Stimulated activated CD8-positive, alpha-beta memory T cell treated with anti-CD3 and anti-CD28 coated beads, Interleukin-12 subunit alpha, Interleukin-12 subunit beta, amount 100 ng/mL, for 24 hours (primary cell): Measurements from ENCODE around the gene MEIS2.

Experiments
- DNase-seq: peaks from one replicate; pipeline ENCODE4 v3.0.0-alpha.2; 2020; ENCODE audit errors: extremely low read depth

MEIS2 gene

DNA sequence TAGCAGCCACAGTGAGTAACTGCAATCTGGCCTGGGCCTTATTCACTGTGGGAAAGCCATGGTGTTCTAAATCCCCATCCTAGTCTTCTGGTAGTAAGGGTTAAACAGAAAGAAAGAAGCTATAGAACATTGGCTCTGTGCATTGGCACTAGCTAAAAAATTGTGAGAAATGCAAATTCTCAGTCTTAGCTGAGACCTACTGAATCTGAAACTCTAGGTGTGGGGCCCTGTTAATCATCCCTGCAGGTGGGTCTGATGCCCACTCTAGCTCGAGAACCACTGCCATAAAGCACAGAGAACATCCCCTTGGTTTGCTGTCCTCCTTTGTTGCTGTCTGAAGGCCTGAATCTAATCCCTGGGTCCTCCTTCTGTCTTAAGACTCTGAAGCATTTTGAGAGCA is 59.3 kb downstream of the MEIS2 start:
- no peak for DNase-seq

DNA sequence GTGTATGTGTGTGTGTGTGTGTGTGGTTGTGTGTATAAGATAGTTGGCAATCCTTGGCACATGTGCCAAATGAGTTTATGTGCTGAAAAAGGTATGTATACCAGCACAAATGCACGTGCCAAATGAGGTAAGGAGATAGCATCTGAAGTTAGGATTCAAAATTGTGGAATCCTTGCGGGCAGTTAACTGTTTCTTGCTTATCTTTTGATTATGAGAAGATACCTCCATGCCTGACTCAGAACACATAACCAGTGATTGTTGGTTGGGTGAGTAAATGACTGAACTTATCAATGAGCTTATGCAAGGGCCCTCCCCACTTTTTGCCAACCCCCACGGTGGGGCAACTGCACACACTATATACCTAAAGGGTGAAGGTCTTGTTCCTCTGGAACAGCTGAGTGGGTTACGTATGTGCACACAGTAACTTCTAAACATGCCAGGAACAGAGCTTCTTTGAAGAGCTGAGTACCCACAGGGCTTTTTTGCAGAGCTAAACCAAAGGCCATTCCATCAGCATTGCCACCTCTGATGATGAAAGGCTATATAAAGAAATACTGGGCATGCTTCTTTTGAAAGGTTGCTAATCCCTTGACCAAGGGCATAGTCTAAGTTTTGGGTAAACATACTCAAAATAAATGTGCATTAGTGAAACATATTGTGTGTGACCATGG is 60.1 kb downstream of the MEIS2 start:
- DNase-seq, result no peak

DNA sequence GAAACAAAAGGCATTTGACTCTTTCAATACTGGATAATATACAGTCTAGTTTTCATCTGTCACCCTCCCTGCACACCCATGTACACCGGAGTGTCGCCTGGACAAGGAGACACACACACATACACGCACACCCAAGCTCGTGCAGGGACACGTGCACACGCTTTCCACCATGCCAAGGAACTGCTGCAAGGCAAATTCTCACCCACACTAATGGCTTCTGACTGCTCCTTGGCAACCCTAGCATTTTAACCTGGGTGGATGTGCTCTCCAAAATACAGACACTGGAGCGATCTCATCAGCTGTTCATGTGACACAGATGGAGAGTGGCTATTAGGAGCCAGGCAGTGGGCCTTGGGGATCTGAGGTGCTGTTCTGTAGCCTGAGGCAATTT is 61.6 kb downstream of the MEIS2 start:
- DNase-seq, result no peak

DNA sequence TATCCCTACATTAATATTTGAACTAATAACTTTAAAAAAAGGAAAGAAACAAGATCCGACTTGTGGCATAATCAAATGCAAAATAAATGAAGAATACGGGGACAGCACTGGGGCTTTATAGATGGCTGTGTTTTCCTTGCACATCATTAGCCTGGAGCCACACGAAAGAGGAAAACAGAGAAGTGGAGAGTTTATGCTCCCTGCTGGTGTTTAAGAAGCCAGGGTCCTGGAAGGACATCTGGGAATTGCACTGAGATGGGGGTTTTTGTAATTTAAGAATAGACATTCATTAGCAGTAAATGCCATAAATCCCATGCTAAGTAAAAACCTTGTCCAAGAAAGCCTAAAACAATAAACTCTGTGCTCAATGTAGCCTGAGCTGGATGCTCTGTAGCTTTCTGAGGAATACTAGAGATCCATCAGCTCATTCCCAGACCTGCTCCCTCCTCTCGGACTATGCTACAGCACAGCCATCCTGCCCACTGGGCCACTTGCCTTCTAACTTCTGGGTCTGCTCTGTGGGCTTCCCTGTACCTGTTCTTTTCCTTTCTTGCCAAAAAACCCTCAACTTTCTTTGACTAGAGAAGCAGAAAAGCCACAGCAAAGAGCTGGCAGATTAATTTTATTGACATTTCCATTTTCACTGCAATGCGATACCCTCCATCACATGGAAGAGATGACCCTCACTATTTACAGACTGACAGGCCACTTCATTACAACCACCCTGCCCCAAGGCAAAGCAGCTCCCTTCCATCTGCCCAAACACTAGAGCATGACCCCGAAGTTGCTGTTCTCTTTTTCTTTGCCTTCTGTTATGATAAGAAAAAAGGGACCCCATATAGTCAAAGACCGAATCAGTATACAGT is 62.3 kb downstream of the MEIS2 start:
- DNase-seq, result no peak

DNA sequence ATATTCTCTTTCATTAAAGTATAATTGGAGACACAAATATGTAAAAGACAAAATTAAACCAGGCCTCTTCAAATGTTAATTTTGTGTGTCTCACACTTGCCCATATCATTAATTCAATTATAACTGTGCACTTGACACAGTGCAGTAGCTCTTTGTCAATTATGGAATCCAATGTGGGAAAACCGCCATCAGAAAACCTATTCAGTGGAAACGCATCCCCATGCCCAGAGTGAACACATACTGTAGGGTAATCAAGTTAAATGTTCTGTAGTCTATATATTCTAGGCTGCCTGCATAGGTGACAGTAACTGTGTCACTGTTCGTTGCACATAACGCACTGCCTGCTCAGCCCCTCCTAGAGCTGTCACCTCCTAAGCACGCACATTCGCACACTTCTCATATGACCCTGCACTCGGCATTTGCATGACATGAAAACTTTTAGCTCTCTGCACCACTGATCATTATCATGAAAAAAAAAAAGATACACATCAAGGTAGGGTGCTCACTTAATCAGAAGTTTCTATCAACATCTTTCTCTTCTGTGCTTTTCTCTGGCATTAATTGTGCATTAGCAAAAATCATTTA is 63.2 kb downstream of the MEIS2 start:
- no peak for DNase-seq

DNA sequence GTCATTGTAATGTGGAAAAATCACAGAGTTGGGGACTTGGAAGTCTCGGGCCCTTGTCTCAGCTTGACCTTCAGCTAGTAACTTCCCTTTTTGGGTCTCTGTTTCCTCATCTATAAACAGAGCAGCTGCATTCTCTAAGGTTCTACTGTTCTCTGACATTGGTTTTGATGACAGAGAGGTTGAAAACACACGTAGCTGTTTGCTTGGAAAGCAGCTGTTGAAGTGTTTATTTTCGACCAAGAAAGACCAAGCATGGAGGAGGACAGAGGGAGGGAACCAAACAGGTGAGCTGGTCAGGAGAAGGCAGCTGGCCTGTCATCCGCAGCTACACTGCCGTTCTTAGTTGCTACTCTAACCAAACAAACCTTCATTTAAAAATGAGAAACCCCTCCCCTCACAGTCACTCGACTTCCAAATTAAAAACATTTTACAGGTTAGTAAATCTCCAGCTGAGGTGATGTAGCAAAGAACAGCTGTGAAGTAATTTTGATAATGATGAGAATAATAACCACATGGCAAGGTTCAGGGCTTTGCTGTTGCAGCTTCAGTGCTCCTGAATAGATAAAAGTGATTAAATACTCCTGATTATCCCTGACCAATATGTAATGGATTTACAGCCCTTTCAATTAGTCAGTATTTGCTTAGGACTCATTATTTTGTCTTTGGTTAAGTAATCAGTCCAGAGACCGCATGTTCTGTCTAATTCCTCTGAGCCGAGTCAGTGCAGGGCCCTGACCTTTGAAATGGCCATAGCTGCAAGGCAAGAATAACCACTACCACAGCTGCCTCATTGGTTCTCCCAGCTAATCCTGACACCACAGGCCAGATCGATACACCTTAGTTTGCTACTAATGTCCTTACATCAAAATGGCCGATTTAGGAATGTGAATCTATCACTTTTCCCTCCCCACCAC is 65.3 kb downstream of the MEIS2 start:
- DNase-seq, result no peak

DNA sequence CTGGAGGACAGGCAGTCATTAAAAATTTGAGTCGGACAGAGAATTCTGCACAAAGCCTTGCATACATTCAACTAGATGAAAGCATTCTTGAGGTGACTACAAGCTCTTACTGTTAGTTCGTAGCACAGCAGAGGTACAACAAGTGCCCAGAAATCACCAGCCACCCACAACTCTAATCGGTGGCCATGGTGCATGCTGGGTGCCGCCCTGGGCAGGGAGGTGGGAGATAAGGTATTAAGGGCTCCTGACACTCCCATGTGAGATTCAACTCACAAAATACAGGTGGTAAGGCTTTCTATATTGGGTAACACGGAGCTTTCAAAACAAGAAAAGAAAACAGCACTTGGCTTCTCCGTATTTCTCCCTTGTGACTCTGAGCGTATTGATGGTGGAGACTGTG is 66.0 kb downstream of the MEIS2 start:
- no peak for DNase-seq

DNA sequence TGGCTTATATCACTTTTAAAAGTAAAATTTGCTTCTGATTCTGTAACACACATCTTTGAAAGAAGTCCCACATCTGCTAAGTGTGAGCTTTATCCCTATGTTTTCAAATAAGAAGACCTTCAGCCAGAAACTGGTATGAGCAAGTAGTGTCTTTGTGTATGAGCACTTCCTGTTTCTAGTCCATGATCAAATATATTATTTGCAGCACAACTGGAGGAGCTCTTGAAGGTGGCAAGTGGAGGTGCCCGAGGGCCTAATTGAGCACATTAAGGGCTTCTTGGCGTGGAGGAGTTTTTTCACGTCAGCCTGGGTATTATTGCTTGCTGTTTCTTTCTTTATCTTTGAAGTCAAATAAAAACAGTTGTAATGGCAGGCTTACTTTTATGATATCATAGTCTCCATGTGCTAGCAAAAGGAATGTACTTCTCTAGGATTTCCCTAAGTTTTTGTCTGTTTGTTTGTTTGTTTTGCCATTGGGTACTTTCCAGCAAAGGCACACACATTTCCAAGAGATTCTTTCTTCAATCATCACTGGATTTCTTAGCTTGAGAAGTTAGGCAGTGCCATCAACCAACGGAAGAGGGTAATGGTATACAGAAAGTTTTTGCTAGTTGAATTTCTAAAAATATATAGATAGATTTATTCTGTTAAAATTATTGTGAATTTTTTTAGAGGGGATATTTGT is 68.1 kb downstream of the MEIS2 start:
- DNase-seq, result no peak

DNA sequence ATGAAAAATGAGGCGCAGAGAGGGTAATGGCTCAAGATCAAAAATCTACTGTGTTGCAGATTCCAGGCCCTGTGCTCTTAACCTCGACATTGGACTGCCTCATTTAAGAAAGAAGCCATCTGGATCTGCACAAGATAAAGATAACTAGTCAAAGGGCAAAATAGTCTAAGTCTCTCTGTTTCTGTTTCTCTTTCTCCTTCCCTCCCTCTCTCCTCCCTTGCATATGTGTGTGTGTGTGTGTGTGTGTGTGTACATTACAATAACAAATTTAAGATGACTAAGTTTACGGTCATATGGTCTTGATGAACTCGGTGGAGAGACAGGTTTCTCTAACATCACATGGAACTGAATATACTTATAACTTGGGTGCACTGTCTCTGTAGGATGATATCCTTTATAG is 69.2 kb downstream of the MEIS2 start:
- no peak for DNase-seq

DNA sequence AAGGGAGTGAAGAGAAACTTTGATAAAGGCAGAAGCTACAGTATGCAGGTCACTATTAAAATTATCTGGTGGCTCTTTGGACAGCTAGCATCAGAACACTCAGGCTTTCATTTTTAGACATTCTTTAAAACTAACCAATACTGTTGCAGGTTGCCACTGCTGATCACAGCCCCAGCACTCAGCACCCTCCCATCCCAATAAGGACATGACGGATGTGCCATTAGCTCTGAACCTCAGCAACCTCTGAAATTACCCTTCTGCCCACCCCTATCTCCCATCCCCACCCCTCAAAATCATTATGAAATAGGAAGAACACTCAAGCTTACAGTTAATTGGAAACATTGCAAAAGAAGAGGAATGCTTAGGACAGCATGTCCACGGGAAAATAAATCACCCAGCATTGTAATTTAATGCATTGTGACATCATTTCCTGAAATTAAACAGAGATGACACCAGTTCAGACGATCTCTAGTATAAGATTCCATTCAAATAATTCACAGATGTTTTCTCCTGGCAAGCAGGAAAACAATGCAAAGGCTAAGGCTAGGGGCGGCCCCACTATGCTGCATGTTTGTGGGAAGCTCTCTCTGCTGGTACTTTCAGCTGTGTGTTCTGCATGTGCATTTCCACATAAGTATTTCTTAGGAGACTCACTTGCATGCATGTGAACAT is 71.6 kb downstream of the MEIS2 start:
- DNase-seq, result no peak

DNA sequence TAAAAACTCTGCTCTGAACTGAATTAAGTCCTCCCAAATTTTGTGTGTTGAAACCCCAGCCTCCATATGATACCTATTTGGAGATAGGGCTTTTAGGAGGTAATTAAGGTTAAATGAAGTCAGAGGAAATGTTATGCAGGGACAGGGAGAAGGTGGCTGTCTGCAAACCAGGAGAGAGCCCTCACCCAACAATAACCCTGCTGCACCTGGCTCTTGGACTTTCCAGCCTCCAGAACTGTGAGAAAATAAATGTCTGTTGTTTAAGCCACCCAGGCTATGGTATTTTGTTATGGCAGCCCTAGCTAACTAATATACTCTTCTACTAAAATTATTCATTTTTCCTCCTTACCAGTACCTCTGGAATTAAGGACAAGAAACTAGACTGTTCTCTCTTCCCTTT is 79.5 kb downstream of the MEIS2 start:
- no peak for DNase-seq

DNA sequence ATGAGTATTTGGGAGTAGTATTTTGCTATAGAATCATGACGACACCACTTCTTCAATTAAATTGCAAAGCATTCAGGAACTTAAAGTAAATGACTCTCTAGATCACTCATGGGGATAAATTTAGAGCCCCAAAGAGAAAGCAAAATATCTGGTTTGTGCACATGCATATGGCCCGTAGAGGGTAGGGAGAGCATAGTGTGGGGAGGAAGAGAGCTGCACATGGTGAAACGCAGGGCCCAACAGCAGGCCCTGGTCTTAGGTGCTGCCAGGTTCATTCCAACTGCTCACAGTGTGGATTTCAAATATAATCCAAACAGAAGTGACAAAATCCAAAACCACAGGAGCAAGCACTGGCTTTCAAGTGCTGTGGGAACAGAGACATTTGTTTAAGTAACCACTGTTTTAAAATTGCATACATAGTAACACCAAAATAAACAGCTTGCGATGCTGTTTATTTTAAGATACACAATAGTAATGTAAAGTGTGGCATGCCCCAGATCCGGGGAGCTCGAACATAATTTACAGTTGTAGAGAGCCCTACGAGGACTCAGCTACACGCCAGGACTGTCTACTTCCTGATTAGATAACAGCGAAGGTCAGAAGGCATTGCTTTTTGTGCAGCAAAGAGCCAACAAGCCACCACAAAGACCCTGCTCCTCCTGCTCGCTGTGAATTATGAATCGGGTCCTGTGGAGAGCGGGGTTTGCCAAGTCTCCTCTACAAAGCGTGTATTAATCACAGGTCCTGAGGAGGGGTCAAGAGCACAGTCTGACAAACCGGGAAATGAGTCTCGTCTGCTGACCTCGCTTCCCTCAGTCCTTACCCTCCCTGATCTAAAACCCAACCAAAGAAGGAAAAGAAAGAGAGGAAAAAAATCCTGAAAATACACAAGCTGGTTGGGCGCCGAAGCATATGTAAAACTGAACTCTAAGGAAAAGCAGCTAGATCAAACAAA is 80.6 kb downstream of the MEIS2 start:
- no peak for DNase-seq

DNA sequence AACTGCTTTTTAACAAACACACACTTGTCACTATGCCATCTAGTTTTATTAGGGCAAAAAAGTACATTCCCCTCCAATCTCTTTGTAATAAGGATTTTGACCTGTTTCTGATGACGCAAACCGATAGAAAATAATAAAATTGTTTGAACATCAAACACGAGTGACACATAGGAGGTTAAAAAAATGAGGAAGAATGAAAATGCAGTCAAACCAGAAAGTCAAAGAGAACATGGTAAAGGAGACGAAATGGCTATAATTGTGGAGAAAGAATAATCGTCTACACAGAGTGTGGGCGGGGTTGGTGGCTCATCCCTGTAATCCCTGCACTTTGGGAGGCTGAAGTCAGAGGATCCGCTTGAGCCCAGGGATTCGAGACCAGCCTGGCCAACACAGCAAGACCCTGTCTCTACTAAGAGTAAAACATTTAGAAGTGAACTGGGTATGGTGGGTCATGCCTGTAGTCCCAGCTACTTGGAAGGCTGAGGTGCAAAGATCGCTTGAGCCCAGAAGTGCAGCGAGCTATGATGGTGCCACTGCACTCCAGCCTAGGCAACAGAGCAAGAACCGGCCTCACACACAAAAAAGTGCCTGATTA is 83.2 kb downstream of the MEIS2 start:
- no peak for DNase-seq

DNA sequence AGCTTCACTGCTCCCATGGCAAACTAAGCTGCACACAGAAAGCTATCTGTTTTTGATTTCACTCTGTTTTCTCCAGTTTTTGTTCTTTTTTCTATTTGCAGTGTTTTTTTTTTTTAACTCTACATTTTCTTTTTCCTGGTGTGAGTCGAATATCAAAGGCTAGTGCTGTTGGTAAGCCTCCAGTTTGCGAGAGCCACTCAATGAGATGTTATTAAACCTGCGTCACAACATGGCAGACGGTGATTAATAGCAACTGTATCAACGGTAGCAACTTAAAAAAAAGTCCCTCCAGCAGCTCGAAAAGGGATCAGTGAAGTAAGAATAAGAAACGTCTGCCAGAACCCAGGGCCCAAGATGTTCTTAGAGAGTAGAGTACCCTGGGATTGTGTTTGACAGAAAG is 84.1 kb downstream of the MEIS2 start:
- DNase-seq, result no peak

DNA sequence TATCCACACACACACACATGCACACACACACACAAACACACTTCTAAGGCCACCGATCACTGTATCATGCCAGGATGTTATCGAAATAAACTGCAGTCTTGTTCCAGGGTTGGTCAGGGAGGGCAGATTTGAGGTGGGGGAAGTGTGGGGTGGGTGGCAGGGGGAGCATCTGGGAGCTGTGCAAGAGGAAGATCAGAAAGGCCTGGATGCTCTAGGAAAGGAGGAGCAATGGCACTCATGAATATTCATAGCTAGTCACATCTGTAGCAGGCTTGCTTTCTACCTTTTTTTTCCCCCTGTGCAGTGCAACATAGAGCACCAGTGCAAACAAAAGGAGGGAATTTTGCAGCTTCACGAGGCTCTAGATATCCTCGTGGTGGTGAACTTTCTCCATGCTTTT is 84.9 kb downstream of the MEIS2 start:
- no peak for DNase-seq

DNA sequence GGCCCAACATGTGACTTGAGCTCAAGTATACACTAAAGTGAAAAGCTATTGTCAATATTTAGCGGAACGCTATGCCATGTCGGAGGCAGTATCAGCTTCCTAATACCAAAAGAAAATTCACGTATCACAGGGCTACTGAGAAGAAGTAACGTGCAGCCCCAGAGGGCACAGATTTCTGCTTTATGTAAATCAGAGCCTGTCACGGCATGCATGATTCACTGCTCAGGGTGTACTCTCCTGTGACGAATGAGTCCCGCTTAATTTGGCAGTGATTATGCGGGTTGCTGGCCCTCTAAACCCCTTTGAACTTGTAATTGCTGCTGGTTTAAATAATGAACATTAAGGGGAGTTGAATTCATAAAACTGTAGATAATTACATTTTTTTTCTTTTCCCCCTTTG is 85.3 kb downstream of the MEIS2 start:
- DNase-seq, result no peak

DNA sequence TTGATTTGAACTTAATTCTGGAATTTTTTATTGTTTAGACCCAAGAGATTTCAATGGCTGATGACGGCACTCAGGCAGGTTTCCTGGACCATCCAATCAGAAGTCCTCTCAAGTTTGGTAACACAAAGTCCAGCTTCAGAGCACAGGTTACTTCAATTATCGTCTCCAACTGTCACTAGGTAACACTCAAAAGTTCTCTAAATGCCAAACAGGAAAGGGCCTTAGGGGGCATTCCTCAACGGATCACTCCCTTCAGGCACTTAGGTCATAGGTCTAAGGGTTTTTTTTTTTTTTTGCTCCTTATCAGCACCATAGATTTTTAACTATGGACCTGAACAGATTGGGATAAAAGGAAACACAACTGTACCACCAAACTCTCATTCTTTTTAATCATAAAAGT is 85.8 kb downstream of the MEIS2 start:
- DNase-seq, result no peak

DNA sequence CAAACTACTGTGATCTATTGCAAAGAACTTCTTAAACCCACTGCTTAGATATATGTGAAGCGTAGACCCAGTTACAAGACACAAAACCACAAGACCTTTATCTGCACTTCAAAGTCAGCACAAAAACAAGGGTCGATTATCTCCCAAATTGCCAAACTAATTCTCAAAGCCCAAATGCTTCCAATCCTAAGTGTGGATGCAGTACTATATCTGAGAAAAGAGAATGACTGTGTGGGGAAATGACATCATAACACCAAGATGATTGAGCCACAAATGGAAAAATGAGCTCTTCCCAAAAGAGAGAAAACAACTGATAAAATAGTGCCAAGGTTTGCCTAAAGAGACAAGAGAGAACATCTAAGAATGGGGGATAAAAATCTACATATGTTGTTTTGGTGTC is 86.2 kb downstream of the MEIS2 start:
- no peak for DNase-seq

DNA sequence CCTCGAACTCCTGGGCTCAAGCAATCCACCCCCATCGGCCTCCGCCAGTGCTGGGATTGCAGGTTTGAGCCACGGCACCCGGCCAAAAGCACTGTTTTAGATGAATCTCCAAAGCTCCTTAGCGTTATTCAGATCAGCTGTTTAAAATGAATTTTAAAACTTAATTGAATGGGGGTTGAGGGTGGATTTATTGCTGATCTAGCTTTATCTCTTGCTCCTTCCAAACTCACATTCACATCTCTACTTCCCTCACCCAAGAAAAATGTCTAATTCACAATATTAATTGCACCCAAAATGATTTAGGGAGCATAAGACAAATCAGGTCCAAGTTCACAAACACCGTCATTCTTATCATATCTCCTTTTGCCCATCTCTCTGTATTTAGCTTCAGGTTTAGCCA is 89.8 kb downstream of the MEIS2 start:
- no peak for DNase-seq
